ENCODE measurements around the gene NRG3.

NRG3 gene

DNA sequence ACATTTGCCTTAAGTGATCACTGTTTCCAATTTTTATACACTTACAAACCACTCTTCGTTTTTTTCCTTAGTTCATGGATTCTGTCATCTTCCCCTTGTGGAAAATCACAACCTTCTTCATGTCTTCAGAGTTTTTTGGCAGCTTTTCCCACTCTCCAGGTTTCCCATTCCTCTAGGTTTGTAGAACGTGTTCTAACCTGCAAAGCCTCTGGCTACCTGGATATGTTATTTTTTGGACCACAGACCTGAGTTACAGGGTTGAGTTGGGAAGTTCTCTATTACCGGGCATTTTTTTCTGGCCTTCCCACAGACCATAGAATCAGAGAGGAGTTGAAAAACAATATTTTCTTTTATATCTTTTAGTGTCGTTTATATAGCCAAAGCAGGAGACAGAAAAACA, 30.2 kb downstream of the NRG3 start:
- Mint-ChIP-seq H3K27me3 (no peaks in the 10 kb centered on the region), H3K9me3 (ENCODE audit: low read depth) (no peaks in the 10 kb centered on the region), H3K27ac (no peak overlapping the region), H3K36me3 (no peaks in the 10 kb centered on the region), H3K4me1 (ENCODE audit: low read depth) (no peaks in the 10 kb centered on the region), H3K4me3 (no peak overlapping the region)

DNA sequence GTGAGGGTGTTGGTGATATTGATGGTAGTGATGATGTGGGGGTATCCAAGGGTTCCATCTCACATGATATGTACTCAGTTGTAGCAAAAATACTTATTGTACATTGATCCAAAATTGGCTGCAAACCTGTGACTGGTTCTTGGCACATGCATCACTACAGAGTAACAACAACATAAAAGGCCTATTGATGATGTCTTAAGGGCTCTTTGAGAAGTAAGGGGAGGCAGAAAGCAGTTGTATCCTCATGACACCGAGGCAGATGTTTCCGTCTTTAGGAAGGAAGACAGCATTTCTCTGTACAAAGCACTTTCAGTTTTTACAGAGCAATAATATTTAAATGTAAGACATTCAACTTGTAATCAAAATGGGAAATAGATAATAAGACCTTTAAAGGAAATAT, 34.5 kb downstream of the NRG3 start:
- Mint-ChIP-seq H3K4me1 (ENCODE audit: low read depth) (no peaks in the 10 kb centered on the region), H3K36me3 (no peaks in the 10 kb centered on the region), H3K9me3 (ENCODE audit: low read depth) (no peaks in the 10 kb centered on the region), H3K27me3 (no peaks in the 10 kb centered on the region), H3K27ac (no peak overlapping the region), H3K4me3 (no peak overlapping the region)

DNA sequence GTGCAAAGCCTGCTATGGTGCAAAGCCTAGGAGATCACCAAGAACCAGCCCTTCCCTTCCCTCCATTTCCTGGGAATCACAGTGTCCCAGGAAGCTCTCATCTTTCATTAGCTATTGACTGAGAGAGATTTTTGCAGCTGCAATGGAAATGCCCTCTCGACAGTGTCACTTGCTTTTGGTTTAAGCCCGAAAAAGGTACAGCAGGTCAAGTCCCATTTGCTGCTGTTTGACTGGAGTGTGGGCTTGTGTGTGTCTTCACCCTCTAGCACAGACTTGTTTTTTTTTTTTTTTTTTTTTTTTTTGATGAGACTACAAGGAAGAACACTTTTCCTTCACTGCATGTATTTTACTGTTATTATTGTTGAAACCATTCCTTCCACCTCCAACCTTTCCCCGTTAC, 36.3 kb downstream of the NRG3 start:
- Mint-ChIP-seq H3K9me3 (ENCODE audit: low read depth) (no peaks in the 10 kb centered on the region), H3K4me1 (ENCODE audit: low read depth) (no peaks in the 10 kb centered on the region), H3K27me3 (no peaks in the 10 kb centered on the region), H3K36me3 (no peaks in the 10 kb centered on the region), H3K27ac (no peak overlapping the region), H3K4me3 (no peak overlapping the region)

DNA sequence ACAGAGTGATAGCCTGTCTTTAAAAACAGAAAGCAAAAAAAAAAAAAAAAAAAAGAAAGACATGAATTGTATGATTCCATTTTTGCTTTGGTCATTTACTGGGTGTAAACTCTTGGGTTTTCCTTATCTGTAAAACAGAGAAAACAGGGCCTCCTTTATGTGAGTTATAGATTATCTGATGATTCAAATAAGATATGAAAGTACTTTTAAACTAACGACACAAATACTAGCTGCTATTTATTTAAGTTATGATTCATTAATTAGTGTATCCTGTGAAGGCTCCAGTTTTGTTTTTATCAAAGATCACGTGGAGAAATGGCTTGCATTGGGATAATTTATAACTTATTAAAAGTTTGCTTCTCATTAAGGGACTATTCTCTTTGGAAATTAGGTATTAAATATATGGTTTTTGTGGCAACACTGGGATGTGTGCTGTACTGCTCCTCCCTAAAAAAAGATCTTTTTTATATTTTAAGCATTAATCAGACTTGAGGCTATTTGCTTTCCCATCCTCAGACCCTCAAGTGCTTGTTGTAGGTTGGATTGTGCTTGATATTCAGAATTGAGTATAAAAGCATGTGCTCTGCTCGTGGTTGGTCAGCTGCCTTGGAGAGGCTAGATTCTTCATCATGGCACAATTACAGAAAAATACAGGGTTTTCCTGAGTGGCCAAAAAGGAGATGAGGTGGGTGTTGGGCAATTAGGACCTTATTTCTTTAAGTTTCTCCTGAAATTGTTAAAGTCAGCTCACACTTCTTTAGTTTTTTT, 39.9 kb downstream of the NRG3 start:
- Mint-ChIP-seq H3K27ac (no peak overlapping the region), H3K9me3 (ENCODE audit: low read depth) (no peaks in the 10 kb centered on the region), H3K4me1 (ENCODE audit: low read depth) (no peaks in the 10 kb centered on the region), H3K36me3 (no peaks in the 10 kb centered on the region), H3K27me3 (no peaks in the 10 kb centered on the region), H3K4me3 (no peak overlapping the region)

DNA sequence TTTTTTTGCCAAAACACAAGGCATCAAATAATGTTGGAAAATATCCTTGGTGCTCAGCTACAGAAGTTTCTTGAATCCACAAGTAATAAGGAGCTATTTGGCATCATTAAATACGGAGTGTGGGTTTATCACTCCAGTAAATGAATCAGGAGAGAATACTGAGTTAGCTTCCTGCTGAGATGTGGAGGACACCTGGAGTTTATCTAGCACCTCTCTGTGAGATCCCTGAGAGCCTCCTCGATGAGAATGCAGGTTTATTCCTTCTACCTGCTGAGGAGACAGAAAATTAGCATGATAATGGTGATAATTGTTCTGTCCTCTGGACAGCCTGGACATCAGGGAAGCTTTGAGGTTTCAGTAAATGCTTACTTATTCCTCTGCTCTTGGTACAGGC, 40.5 kb downstream of the NRG3 start:
- no peak overlapping the region for H3K4me3 Mint-ChIP-seq
- H3K9me3 Mint-ChIP-seq (ENCODE audit: low read depth) = no peaks in the 10 kb centered on the region
- no peaks in the 10 kb centered on the region for H3K36me3 Mint-ChIP-seq
- no peak overlapping the region for H3K27ac Mint-ChIP-seq
- no peaks in the 10 kb centered on the region for H3K4me1 Mint-ChIP-seq (ENCODE audit: low read depth)
- H3K27me3 Mint-ChIP-seq = no peaks in the 10 kb centered on the region

DNA sequence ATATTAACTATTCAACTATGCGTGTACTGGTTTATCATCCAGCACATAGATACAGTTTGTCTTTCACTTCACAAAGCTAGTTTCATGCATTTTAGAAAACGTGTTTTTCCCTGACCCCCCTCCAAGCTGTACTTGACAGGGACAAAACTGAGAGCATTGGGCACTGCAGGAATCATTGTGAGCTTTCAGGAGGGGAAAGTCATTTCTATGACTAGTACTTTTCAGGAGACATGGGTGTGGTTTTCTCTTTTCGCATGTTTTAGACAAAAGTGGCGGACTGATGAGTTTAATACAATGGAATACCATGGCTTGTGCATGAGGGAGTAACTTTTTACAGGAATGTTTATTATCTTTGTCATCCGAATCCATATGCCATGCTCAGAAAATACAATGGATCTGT, 42.7 kb downstream of the NRG3 start:
- H3K4me3 Mint-ChIP-seq = no peak overlapping the region
- H3K36me3 Mint-ChIP-seq = no peaks in the 10 kb centered on the region
- no peaks in the 10 kb centered on the region for H3K9me3 Mint-ChIP-seq (ENCODE audit: low read depth)
- no peak overlapping the region for H3K27ac Mint-ChIP-seq
- no peaks in the 10 kb centered on the region for H3K4me1 Mint-ChIP-seq (ENCODE audit: low read depth)
- H3K27me3 Mint-ChIP-seq = no peaks in the 10 kb centered on the region

DNA sequence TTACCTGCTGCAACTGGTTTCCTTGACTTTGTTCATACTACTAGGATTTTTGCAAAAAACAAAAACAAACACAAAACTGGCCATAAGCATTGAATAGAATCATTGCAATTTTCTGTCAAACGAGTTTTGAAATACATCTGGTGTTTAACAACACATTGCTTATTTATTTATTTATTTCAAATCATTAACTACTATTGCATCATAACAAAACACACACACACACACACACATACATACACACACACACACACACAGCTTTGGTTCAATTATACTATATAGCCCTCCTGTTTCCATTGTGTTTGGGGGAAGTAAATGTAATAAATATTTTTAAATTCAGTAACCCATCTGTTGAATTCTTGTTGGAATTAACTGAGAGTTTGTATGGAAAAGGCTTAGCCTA, 43.8 kb downstream of the NRG3 start:
- Mint-ChIP-seq H3K27ac (no peak overlapping the region), H3K36me3 (no peaks in the 10 kb centered on the region), H3K9me3 (ENCODE audit: low read depth) (no peaks in the 10 kb centered on the region), H3K4me3 (no peak overlapping the region), H3K27me3 (peaks cover 3% of the 10 kb centered on the region), H3K4me1 (ENCODE audit: low read depth) (no peaks in the 10 kb centered on the region)

DNA sequence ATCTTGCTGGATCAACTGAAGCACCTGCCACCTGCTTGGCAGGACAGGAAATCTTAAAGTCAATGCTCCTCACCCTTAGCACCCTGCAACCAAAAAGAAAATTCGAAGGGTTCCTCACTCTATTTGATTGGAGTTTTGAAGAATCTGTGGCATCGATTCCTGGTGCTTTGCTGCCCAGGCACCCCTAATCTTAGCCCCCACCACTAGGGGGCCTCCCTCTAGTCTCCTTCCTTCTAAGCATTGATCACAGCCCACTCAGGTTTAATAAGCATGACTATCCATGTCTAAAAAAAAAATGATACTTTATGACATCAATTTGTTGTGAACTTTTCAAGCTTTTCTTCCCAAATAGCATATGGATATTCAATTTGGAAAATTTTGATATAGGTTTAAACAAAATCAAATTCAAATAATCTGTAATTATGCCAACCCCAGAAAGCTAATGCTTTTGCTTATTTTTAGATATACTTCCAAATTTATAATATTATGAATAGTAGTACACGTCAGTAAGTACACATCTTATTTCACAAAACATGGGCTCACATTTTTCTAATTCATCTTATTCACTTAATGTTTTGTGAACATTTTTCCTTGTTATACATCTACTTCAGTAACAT, 45.3 kb downstream of the NRG3 start:
- Mint-ChIP-seq H3K4me1 (ENCODE audit: low read depth) (no peaks in the 10 kb centered on the region), H3K4me3 (no peak overlapping the region), H3K27me3 (peaks cover 4% of the 10 kb centered on the region), H3K9me3 (ENCODE audit: low read depth) (no peaks in the 10 kb centered on the region), H3K36me3 (no peaks in the 10 kb centered on the region), H3K27ac (no peak overlapping the region)

DNA sequence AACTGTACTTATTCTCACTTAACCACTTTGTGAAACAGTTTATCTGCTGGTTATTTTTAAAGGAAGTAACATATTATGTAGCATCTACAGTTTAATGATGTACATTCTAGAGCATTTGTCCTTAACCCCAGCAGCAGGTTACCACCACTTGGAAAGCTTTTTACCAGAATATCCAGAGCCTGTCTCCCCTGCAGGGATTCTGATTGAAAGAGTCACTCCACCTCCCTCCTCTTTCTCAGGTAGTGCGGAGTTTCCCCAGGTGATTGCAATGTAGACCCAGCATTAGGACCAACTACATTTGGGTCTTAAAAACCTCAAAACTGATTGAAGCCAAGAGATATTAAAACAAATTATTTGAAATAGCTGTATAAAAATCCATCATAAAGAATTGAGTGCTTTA, 53.1 kb downstream of the NRG3 start:
- Mint-ChIP-seq H3K36me3 (no peaks in the 10 kb centered on the region), H3K27me3 (peaks cover 4% of the 10 kb centered on the region), H3K9me3 (ENCODE audit: low read depth) (no peaks in the 10 kb centered on the region), H3K4me1 (ENCODE audit: low read depth) (no peaks in the 10 kb centered on the region), H3K4me3 (no peak overlapping the region), H3K27ac (no peak overlapping the region)

DNA sequence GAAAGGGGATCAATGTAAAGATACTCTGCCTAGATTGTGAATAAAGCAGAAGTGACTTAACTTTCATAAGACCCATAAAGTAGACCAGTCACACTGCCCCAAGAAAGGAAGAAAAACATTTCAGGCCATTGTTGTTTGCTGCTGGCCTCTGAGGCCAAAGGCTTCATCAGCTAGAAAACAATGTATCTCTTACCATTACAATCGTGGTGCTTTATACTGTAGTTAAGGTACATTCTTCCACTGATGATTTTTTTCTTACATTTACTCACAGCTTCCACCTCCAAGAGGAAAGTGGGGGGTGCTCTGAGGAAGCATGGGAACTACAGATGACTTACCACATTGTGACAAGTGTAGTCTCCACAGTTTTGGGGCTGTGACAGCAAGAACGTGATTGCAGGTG, 68.6 kb downstream of the NRG3 start:
- no peaks in the 10 kb centered on the region for H3K27me3 Mint-ChIP-seq
- no peaks in the 10 kb centered on the region for H3K4me1 Mint-ChIP-seq (ENCODE audit: low read depth)
- H3K36me3 Mint-ChIP-seq = no peaks in the 10 kb centered on the region
- no peak overlapping the region for H3K4me3 Mint-ChIP-seq
- no peaks in the 10 kb centered on the region for H3K9me3 Mint-ChIP-seq (ENCODE audit: low read depth)
- H3K27ac Mint-ChIP-seq = no peak overlapping the region

DNA sequence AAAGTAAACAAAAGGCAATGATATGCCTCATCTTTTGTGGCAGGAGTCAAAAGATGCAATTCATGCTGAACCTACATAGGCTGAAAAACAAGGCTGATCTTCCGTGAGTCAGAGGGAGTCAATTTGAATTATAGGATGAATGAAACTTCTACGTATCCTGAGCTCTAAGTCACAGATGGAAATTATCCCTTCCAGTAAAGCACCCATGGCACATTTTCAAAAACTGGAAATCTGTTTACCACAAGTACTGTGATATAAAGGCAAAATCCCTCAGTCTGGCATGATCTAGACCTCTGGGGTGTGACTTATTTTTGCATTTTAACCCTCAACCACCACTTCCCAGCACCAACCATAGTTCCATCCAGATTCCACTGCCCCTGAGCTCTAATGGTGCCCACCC, 69.6 kb downstream of the NRG3 start:
- Mint-ChIP-seq H3K4me1 (ENCODE audit: low read depth) (no peaks in the 10 kb centered on the region), H3K9me3 (ENCODE audit: low read depth) (no peaks in the 10 kb centered on the region), H3K36me3 (no peaks in the 10 kb centered on the region), H3K4me3 (no peak overlapping the region), H3K27ac (no peak overlapping the region), H3K27me3 (no peaks in the 10 kb centered on the region)

DNA sequence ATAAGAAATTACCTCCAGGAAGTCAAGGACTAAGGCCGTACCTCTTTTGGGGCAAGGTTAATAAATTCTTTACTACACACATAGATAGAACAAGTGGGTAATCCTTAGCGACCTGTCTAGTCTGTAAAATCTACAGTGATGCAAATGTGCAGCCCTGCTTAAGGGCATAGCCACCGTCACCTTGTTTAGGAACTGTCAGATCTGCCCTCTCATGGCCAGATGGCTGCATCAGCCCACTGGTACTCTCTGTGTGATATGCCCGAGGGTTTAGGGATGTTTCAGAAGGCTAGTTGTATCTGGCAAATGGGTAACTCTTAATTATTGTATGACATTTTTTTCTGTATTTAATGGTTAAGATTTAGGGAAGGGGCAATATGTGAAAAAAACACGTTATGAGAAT, 74.3 kb downstream of the NRG3 start:
- Mint-ChIP-seq H3K9me3 (ENCODE audit: low read depth) (no peaks in the 10 kb centered on the region), H3K4me3 (no peak overlapping the region), H3K27ac (no peak overlapping the region)

DNA sequence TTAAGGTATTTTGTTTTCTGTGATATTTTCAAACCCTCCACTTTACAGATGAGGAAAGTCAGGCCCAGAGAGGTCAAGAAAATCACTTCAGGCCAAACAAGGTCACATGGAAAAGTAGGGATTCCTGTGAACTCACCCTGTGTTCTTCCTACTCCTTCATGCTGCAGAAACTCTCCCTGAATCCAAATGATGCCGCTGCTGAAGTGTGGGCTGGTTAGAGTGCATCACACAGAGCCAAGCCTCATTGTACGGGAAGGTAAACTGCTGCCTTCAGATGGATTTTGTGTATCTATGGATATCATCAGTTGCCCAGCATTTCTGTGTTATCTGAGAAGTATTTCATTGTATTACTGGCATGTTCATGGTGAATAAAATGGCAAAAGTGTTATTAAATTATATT, 75.4 kb downstream of the NRG3 start:
- Mint-ChIP-seq H3K27me3 (peaks cover 1% of the 10 kb centered on the region), H3K4me3 (no peak overlapping the region), H3K27ac (no peak overlapping the region), H3K36me3 (no peaks in the 10 kb centered on the region), H3K9me3 (ENCODE audit: low read depth) (no peaks in the 10 kb centered on the region), H3K4me1 (ENCODE audit: low read depth) (no peaks in the 10 kb centered on the region)

More for the DNA sequence above, 74.3 kb downstream of the NRG3 start:
- Mint-ChIP-seq H3K27me3 (peaks cover 1% of the 10 kb centered on the region), H3K4me1 (ENCODE audit: low read depth) (no peaks in the 10 kb centered on the region), H3K36me3 (no peaks in the 10 kb centered on the region)

DNA sequence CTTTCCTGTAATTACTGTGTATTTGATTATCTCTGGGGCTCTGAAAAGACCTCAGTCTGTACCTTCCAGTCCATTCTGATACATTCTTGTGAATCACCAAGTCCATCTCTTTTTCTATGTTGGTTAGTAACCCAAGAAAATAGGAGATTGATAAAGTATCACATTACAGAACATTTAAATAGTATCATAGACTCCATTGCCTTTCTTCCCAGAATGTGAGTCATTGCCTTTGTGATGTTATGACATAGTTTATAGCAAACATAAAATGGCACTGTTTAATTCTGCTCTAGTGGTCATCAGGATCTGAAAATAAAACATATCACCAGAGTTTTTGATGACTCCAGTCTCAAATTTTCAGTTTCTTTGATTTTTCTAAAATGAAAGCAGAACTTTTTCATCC, 78.4 kb downstream of the NRG3 start:
- Mint-ChIP-seq H3K27me3 (peaks cover 1% of the 10 kb centered on the region), H3K4me1 (ENCODE audit: low read depth) (no peaks in the 10 kb centered on the region), H3K36me3 (no peaks in the 10 kb centered on the region), H3K27ac (no peak overlapping the region), H3K9me3 (ENCODE audit: low read depth) (no peaks in the 10 kb centered on the region), H3K4me3 (no peak overlapping the region)

DNA sequence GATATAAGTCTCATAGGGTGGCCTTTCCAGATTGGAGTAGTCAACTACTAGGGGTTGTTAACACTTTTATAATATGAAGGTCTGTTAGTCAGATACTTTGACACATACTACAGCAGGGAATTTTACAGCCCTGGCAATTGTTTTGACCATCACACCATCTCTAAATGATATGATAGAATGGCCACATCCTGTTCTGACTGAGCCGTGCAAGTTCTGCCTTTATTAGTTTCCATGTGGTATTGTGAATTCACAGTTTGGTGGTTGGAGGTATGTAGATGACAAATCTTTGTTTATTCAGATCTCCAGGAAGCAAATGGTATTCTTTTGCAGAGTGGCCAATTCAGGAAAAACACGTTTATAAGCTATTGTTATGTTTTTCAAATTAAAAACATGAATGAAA, 83.0 kb downstream of the NRG3 start:
- Mint-ChIP-seq H3K4me1 (ENCODE audit: low read depth) (no peaks in the 10 kb centered on the region), H3K4me3 (no peak overlapping the region), H3K36me3 (no peaks in the 10 kb centered on the region), H3K27ac (no peak overlapping the region), H3K9me3 (ENCODE audit: low read depth) (peaks cover 5% of the 10 kb centered on the region), H3K27me3 (no peaks in the 10 kb centered on the region)

DNA sequence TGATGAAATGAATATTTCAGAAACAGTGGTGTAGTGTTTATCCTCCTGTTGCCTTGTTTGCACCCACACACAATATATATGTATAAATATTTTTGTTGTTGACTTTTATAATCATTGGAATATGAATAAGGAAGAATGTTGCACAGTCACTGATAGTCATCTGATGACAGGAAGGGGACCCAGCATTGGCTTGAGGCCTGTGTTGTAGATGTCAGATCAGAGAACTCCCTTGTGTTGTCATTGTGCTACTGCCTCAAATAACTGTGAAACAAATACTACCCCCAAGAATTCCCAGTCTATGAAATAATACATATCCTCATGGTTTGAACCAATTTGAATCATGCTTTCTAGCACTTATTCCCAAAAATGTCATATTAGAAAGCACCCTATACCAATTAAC, 84.0 kb downstream of the NRG3 start:
- no peaks in the 10 kb centered on the region for H3K4me1 Mint-ChIP-seq (ENCODE audit: low read depth)
- H3K9me3 Mint-ChIP-seq (ENCODE audit: low read depth) = peaks cover 8% of the 10 kb centered on the region
- no peaks in the 10 kb centered on the region for H3K27me3 Mint-ChIP-seq
- H3K4me3 Mint-ChIP-seq = no peak overlapping the region
- no peaks in the 10 kb centered on the region for H3K36me3 Mint-ChIP-seq
- no peak overlapping the region for H3K27ac Mint-ChIP-seq
